GM23338 (cell line): ENCODE data around the gene PAH. TPM values are rescaled to one million over a fixed set of nuclear protein-coding genes. Genes with fewer than 3 reads are reported as not detected.

Experiments
- ATAC-seq: fragments of 200-7000 bp; cut with Tn5 transposase; 3 replicates; pipeline ENCODE4 v1.9.1; 2020
- DNase-seq: peaks from one replicate; pipeline ENCODE4 v3.0.0-alpha.2; 2015; ENCODE audit warnings: low spot score
- H2AFZ ChIP-seq: fragments of 200-600 bp; sonication (generic); 2 replicates; pipeline ENCODE4 v1.8.0; 2016; ENCODE audit warnings: antibody characterized with exemption, mild to moderate bottlenecking, moderate library complexity
- H3F3A ChIP-seq: fragments of 200-600 bp; sonication (generic); replicated peaks from 2 replicates; pipeline ENCODE4 v1.8.0; 2017; ENCODE audit warnings: antibody characterized with exemption, mixed run types, low read depth
- H3K27ac ChIP-seq: fragments of 200-600 bp; sonication (generic); 2 replicates; pipeline ENCODE4 v1.6.1; 2016; ENCODE audit warnings: low read depth
- H3K27me3 ChIP-seq: fragments of 200-600 bp; sonication (generic); 2 replicates; pipeline ENCODE4 v1.8.0; 2016; ENCODE audit warnings: mild to moderate bottlenecking, mixed run types, moderate library complexity; ENCODE audit not compliant: insufficient read depth
- H3K36me3 ChIP-seq: fragments of 200-600 bp; sonication (generic); 2 replicates; pipeline ENCODE4 v1.8.0; 2016; ENCODE audit warnings: mild to moderate bottlenecking; ENCODE audit not compliant: insufficient read depth
- H3K4me1 ChIP-seq: fragments of 200-600 bp; sonication (generic); 2 replicates; pipeline ENCODE4 v1.8.0; 2016; ENCODE audit warnings: mild to moderate bottlenecking, moderate library complexity; ENCODE audit not compliant: insufficient read depth
- H3K4me2 ChIP-seq: fragments of 200-600 bp; sonication (generic); 2 replicates; pipeline ENCODE4 v1.7.1; 2017; ENCODE audit warnings: mixed run types
- H3K4me3 ChIP-seq: fragments of 200-600 bp; sonication (generic); 2 replicates; pipeline ENCODE4 v1.6.1; 2016; ENCODE audit warnings: mixed run types
- H3K79me2 ChIP-seq: fragments of 200-600 bp; sonication (generic); replicated peaks from 2 replicates; pipeline ENCODE4 v1.8.0; 2017; ENCODE audit warnings: mild to moderate bottlenecking; ENCODE audit not compliant: insufficient read depth
- H3K9me2 ChIP-seq: fragments of 200-600 bp; sonication (generic); 2 replicates; pipeline ENCODE4 v1.8.0; 2017; ENCODE audit not compliant: insufficient read depth
- H4K20me1 ChIP-seq: fragments of 200-600 bp; sonication (generic); replicated peaks from 2 replicates; pipeline ENCODE4 v1.8.0; 2017; ENCODE audit warnings: mild to moderate bottlenecking; ENCODE audit not compliant: insufficient read depth
- H3K27ac Mint-ChIP-seq: 2 replicates; pipeline ENCODE4 v1.8.0; 2020; ENCODE audit warnings: inconsistent platforms, mild to moderate bottlenecking, moderate library complexity, mixed read lengths
- H3K27me3 Mint-ChIP-seq: 3 replicates; pipeline ENCODE4 v1.8.0; 2022; ENCODE audit warnings: low read depth, mild to moderate bottlenecking, moderate library complexity, mixed read lengths, inconsistent platforms; ENCODE audit not compliant: insufficient read depth, poor library complexity
- H3K36me3 Mint-ChIP-seq: 3 replicates; pipeline ENCODE4 v1.8.0; 2021; ENCODE audit warnings: low read depth, mild to moderate bottlenecking, inconsistent platforms, moderate library complexity, mixed read lengths
- H3K4me1 Mint-ChIP-seq: 3 replicates; pipeline ENCODE4 v1.8.0; 2020; ENCODE audit warnings: mild to moderate bottlenecking, inconsistent platforms, mixed read lengths
- H3K4me3 Mint-ChIP-seq: 3 replicates; pipeline ENCODE4 v1.8.0; 2021; ENCODE audit warnings: moderate library complexity, mild to moderate bottlenecking, inconsistent platforms, mixed read lengths
- H3K9me3 Mint-ChIP-seq: 3 replicates; pipeline ENCODE4 v1.8.0; 2020; ENCODE audit warnings: moderate library complexity, mild to moderate bottlenecking, inconsistent platforms, mixed read lengths
- ETS1 ChIP-seq: IDR thresholded peaks from 2 replicates; pipeline ENCODE4 v1.6.1; 2016; ENCODE audit warnings: antibody characterized with exemption
- EZH2 ChIP-seq: fragments of 200-600 bp; sonication (generic); IDR thresholded peaks from one replicate; pipeline ENCODE4 v1.8.0; 2017; ENCODE audit warnings: antibody characterized with exemption, mild to moderate bottlenecking, low read depth; ENCODE audit not compliant: unreplicated experiment
- EZH2phosphoT487 ChIP-seq: fragments of 200-600 bp; sonication (generic); IDR thresholded peaks from one replicate; pipeline ENCODE4 v1.8.1; 2018; ENCODE audit warnings: antibody characterized with exemption; ENCODE audit not compliant: unreplicated experiment
- JUNB ChIP-seq: IDR thresholded peaks from one replicate; pipeline ENCODE4 v1.6.1; 2016; ENCODE audit warnings: antibody characterized with exemption; ENCODE audit not compliant: unreplicated experiment
- NANOG ChIP-seq: IDR thresholded peaks from 2 replicates; pipeline ENCODE4 v1.6.1; 2016; ENCODE audit warnings: antibody characterized with exemption, borderline replicate concordance
- POLR2AphosphoS5 ChIP-seq: IDR thresholded peaks from 2 replicates; pipeline ENCODE4 v1.6.1; 2016; ENCODE audit warnings: antibody characterized with exemption, low read depth
- STAT1 ChIP-seq: IDR thresholded peaks from one replicate; pipeline ENCODE4 v1.6.1; 2016; ENCODE audit warnings: antibody characterized with exemption; ENCODE audit not compliant: unreplicated experiment
- ZNF114 ChIP-seq: fragments of 250-450 bp; sonication (Bioruptor Pico); IDR thresholded peaks from 2 replicates; pipeline ENCODE4 v1.5.0; 2020; ENCODE audit warnings: mild to moderate bottlenecking, moderate library complexity
- ZNF331 ChIP-seq: fragments of 250-450 bp; sonication (Bioruptor Pico); IDR thresholded peaks from 2 replicates; pipeline ENCODE4 v1.5.0; 2020; ENCODE audit warnings: low read depth, mild to moderate bottlenecking, moderate library complexity
- ZNF462 ChIP-seq: fragments of 250-450 bp; sonication (Bioruptor Pico); IDR thresholded peaks from 2 replicates; pipeline ENCODE4 v1.5.0; 2020; ENCODE audit warnings: mild to moderate bottlenecking, moderate library complexity
- polyA plus RNA-seq: library from polyadenylated mRNA; unstranded; fragments of >200 nt; fragmentation: Nextera tagmentation; extraction: Ambion mirVana; gene quantifications from 2 replicates; pipeline ENCODE4 v1.2.1, GENCODE V29; 2016
- total RNA-seq: library from RNA; depleted of rRNA; stranded (reverse); fragments of >200 nt; shearing (Covaris generic); gene quantifications from 2 replicates; pipeline ENCODE4 v1.2.3, GENCODE V29; 2014
- TF ChIP-seq, protein P1 (sequence below): IDR thresholded peaks from one replicate; pipeline ENCODE4 v1.6.1; 2018; ENCODE audit warnings: antibody characterized with exemption; ENCODE audit not compliant: unreplicated experiment
- TF ChIP-seq, protein P2 (sequence below), 2 experiments: fragments of 200-600 bp in 1 of 2; sonication (generic) in 1 of 2; conservative IDR thresholded peaks; 2 replicates each; pipeline versions ENCODE4 v1.5.1 to v1.6.1; 2016 to 2017; ENCODE audit warnings: antibody characterized with exemption in 2 of 2, low read depth in 2 of 2, mild to moderate bottlenecking in 2 of 2, moderate library complexity in 1 of 2

Gene PAH
- total and polyA plus RNA-seq, 2 experiments from 2014 or later, result 3.7 to 4.8 TPM

- TF ChIP-seq ZNF462, result no peak
Measured at GRCh38 chr12:102910137-102910536, 6.9 kb downstream of the PAH start (continued).

- ATAC-seq (no peak), DNase-seq (no peak)
- no peaks in the 10 kb centered on the region for H3K27me3 ChIP-seq
- Mint-ChIP-seq H3K4me1 (no peaks in the 10 kb centered on the region), H3K4me3 (no peak overlapping the region), H3K27me3 (no peaks in the 10 kb centered on the region), H3K27ac (no peak overlapping the region), H3K36me3 (no peaks in the 10 kb centered on the region), H3K9me3 (no peaks in the 10 kb centered on the region)
- H3K4me3 ChIP-seq, result no peak overlapping the region
- H3K4me1 ChIP-seq, result no peaks in the 10 kb centered on the region
- H2AFZ ChIP-seq, result no peak overlapping the region
- no peaks in the 10 kb centered on the region for H4K20me1 ChIP-seq
- no peak overlapping the region for H3K27ac ChIP-seq
- no peaks in the 10 kb centered on the region; the same call in 1 of the 2 replicates for H3K9me2 ChIP-seq
- no peaks in the 10 kb centered on the region for H3K79me2 ChIP-seq
- H3F3A ChIP-seq, result no peaks in the 10 kb centered on the region
- H3K4me2 ChIP-seq, result no peak overlapping the region
- H3K36me3 ChIP-seq, result no peaks in the 10 kb centered on the region
- TF ChIP-seq, protein P1, sequence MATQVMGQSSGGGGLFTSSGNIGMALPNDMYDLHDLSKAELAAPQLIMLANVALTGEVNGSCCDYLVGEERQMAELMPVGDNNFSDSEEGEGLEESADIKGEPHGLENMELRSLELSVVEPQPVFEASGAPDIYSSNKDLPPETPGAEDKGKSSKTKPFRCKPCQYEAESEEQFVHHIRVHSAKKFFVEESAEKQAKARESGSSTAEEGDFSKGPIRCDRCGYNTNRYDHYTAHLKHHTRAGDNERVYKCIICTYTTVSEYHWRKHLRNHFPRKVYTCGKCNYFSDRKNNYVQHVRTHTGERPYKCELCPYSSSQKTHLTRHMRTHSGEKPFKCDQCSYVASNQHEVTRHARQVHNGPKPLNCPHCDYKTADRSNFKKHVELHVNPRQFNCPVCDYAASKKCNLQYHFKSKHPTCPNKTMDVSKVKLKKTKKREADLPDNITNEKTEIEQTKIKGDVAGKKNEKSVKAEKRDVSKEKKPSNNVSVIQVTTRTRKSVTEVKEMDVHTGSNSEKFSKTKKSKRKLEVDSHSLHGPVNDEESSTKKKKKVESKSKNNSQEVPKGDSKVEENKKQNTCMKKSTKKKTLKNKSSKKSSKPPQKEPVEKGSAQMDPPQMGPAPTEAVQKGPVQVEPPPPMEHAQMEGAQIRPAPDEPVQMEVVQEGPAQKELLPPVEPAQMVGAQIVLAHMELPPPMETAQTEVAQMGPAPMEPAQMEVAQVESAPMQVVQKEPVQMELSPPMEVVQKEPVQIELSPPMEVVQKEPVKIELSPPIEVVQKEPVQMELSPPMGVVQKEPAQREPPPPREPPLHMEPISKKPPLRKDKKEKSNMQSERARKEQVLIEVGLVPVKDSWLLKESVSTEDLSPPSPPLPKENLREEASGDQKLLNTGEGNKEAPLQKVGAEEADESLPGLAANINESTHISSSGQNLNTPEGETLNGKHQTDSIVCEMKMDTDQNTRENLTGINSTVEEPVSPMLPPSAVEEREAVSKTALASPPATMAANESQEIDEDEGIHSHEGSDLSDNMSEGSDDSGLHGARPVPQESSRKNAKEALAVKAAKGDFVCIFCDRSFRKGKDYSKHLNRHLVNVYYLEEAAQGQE, result no peak
- TF ChIP-seq EZH2 (no peak), JUNB (no peak), EZH2phosphoT487 (no peak), ZNF114 (CRISPR knock-in tag) (no peak), STAT1 (no peak), ZNF331 (CRISPR knock-in tag) (no peak), ETS1 (no peak), POLR2AphosphoS5 (no peak), NANOG (no peak)
- TF ChIP-seq, protein P2, sequence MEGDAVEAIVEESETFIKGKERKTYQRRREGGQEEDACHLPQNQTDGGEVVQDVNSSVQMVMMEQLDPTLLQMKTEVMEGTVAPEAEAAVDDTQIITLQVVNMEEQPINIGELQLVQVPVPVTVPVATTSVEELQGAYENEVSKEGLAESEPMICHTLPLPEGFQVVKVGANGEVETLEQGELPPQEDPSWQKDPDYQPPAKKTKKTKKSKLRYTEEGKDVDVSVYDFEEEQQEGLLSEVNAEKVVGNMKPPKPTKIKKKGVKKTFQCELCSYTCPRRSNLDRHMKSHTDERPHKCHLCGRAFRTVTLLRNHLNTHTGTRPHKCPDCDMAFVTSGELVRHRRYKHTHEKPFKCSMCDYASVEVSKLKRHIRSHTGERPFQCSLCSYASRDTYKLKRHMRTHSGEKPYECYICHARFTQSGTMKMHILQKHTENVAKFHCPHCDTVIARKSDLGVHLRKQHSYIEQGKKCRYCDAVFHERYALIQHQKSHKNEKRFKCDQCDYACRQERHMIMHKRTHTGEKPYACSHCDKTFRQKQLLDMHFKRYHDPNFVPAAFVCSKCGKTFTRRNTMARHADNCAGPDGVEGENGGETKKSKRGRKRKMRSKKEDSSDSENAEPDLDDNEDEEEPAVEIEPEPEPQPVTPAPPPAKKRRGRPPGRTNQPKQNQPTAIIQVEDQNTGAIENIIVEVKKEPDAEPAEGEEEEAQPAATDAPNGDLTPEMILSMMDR (conservative IDR thresholded peaks at IDR 0.05; ENCODE audit: low read depth in 2 of 2), result no peak
Measured at GRCh38 chr12:102907918-102908317, 9.1 kb downstream of the PAH start.
